HG02981 (cell line): Measurements from ENCODE around the gene SNX5.
A peak's percentile ranks its signal among the peaks of the same experiment; 100 is the strongest.

Source experiments
- ATAC-seq: cut with Tn5 transposase; IDR thresholded peaks from one replicate; pipeline ENCODE4 v1.9.1; 2021; ENCODE audit warnings: mild to moderate bottlenecking, moderate library complexity; ENCODE audit not compliant: unreplicated experiment

SNX5 gene

GRCh38 chr20:17968366-17969277, at the start of gene SNX5, which contains the start of gene MGME1:
Gene SNX5 (minus strand): TSS chr20:17968794. CDS start chr20:17968425, 369 bp downstream.
Gene MGME1 (plus strand): TSS chr20:17969018. CDS start chr20:17969860, 842 bp downstream.
- peak; percentile 80 for ATAC-seq

DNA sequence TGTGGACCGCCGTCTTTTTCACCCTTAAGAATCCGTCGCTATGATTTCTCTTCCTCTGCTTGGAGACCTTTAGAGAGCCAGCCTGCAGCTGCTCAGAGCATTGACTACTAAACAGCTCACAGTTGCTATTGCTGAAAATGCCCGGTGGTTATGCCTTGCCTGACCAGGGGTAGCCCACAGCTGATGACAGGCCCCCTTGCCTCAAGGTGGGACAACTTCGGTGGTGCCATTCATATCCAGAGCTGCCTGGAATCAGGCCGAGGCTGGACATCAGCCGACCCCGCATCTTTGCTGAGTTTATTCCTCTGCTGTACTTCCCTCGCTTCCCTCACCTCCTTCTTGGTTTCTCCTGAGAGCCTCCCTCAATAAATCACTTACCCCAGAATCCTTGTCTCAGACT, 49.5 kb upstream of the SNX5 start:
- ATAC-seq, result no peak

DNA sequence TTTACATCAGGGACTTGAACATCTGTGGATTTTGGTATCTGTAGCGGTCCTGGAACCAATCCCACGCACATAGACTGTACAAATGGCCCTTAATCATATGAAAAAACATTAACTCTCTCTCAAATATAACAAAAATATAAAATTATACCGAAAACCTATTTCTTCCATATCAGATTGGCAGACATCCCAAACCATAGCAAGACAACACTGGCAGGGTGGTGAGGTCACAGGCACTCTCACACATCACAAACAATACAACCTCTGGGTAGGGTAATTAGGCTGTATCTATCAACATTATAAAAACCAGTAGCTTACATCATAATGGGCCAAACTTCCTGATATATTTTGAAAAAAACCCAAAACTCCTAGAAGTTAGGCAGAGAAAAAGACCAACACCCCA, 48.2 kb upstream of the SNX5 start:
- no peak for ATAC-seq

- no peak for ATAC-seq
Measured at GRCh38 chr20:18014411-18014810, 45.8 kb upstream of the SNX5 start.

- no peak for ATAC-seq
Measured at GRCh38 chr20:18012901-18013300, 44.3 kb upstream of the SNX5 start.

DNA sequence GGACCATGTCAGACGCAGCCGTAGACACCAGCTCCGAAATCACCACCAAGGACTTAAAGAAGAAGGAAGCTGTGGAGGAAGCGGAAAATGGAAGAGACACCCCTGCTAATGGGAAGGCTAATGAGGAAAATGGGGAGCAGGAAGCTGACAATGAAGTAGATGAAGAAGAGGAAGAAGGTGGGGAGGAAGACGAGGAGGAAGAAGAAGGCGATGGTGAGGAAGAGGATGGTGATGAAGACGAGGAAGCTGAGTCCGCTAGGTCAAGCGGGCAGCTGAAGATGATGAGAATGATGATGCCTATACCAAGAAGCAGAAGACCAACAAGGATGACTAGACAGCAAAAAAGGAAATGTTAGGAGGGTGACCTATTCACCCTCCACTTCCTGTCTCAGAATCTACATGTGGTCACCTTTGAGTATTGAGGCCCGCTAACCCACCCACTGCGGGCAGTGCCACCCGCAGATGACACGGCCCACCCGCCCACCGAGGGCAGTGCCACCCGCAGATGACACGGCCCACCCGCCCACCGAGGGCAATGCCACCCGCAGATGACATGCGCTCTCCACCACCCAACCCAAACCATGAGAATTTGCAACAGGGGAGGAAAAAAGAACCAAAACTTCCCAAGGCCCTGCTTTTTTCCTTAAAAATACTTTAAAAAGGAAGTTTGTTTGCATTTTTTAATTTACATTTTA, 43.5 kb upstream of the SNX5 start:
- ATAC-seq, result no peak

GRCh38 chr20:18011482-18011881, 42.9 kb upstream of the SNX5 start:
- no peak for ATAC-seq

GRCh38 chr20:18009116-18009515, 40.5 kb upstream of the SNX5 start:
- no peak for ATAC-seq

DNA sequence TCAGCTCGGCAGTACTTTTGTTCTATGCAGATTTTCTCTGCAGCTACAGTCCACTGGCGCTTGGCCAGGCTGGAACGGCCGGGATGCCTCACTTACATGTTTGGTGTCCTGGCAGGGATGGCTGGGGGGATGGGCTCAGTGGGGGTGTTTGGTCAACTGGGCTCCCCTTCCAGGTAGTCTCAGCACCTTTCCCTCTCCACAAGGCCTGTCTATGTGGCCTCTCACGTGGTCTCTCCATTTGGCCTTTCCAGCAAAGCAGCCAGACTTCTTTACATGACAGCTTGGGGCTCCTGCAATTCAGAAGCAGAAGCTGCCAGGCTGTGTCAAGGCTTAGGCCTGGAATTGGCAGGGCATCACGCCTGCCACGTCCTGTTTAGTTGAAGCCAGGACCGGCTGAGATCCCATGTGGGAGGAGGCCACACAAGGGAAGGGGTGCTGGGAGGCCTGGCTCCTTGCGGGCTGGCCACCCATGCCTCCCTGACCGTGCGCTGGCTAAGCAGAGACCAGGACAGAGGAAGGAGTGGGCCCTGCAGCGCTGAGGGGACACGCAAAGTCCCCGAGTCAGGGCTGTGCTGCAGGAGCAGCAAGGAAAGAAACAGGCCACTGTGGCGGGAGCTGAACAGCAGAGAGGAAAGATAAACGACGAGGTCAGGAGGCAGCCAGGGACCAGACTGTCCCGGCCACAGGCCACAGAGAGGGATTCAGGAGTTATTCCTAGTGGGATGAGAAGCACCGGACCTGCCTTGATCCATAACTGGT, 39.1 kb upstream of the SNX5 start:
- ATAC-seq, result no peak

- ATAC-seq, result no peak
Measured at GRCh38 chr20:18006684-18007083, 38.1 kb upstream of the SNX5 start.

GRCh38 chr20:18005990-18006364, 37.4 kb upstream of the SNX5 start:
- no peak for ATAC-seq

GRCh38 chr20:18005170-18005989, 36.8 kb upstream of the SNX5 start:
- ATAC-seq, result peak; percentile 94

DNA sequence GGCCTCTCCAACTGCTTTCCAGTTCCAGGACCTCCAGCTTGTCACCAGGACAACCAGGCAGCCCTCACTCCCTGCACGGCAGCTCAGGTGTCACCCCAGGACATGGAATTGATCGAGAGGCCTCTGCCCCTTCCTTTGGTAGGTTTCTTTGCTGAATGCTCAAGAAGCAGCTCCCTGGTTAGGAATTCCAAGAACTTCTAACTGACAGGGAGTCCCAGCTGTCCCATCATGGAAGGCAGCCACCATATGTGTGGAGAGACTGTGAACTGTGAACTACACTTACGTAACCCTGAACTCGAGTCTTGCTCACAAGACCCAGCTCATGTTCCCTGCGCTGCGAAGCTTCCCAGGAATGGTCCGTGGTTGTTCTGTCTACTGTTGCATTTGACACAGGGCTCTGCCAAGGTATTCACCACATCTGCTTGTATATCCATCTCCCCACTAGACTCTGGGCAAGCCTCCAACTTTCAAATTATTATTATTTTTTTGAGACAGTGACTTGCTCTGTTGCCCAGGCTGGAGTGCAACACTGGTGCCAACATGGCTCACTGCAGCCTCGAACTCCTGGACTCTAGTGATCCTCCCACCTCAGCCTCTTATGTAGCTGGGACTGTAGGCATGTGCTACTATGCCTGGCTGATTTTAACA, 35.9 kb upstream of the SNX5 start:
- no peak for ATAC-seq

GRCh38 chr20:18003897-18004296, 35.3 kb upstream of the SNX5 start:
- peak; percentile 33 for ATAC-seq

DNA sequence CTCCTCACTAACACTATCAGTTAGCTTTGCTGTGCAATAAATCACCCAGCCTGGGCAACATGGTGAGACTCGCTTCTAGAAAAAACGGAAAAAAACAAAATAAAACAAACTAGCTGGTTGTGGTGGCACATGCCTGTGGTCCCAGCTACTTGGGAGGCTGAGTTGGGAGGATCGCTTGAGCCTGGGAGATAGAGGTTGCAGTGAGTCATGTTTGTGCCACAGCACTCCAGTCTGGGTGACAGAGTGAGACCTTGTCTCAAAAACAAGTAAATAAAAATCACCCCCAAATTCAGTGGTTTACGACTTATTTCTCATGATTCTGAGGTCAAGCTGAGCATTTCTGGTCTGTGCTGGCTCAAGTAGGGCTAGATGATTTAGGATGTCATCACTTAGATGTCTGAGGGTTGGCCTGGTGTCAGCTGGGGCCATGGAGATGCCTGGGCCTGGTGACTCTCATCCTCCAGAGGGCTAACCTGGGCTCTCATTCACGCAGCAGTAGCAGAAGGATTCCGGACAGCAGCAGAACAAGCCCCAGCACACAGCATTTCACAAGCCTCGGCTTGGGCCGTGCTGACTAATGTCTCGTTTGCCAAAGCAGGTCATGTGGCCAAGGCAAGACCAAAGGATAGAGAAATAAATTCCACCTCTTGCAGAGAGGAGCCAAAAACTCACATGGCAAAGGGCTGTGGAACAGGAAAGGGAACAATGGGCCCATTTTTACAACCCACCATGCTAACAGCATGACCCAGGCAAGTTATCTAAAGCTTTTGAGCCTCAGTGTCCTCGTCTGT, 32.7 kb upstream of the SNX5 start:
- ATAC-seq, result no peak

DNA sequence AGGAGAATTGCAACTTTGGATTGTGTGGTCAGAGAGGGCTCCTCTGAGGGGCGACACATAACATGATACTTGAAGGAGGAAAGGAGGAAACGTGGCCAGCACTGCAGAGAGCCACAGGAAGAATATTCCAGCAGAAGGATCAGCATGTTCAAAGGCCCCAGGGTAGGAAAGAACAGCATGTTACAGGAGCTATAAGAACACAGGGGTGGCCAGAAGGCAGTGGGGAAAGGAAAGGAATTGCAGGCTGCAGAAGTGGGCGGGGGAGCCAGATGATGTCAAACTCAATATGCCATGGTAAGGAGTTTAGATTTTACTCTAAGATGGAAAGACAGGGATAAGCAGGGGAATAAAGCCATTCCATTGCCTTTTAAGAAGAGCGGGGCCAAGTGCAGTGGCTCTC, 31.0 kb upstream of the SNX5 start:
- ATAC-seq, result no peak

GRCh38 chr20:17998446-17998845, 29.9 kb upstream of the SNX5 start:
- ATAC-seq, result no peak

- ATAC-seq, result peak; percentile 49
Measured at GRCh38 chr20:17995967-17996819, 27.6 kb upstream of the SNX5 start.
